Measurements from ENCODE around the gene SMLR1. TPM values are rescaled to one million over a fixed set of nuclear protein-coding genes. Genes with fewer than 3 reads are reported as not detected.

The SMLR1 gene
- total RNA-seq, 1 experiment from 2014 or later: 0.08 TPM

- ATAC-seq (no peak), DNase-seq (ENCODE audit: low read depth, low spot score) (no peak)
- no peaks in the 10 kb centered on the region for H3K4me1 ChIP-seq (ENCODE audit: control insufficient read depth, insufficient read depth, low read length)
- intact Hi-C loops (cut with micrococcal nuclease; ENCODE audit: unreplicated experiment) (no loop called here), in situ Hi-C loops (cut with HindIII; ENCODE audit: low pct_unique_long_range_greater_than_20kb, low sequenced_read_pairs) (no loop called here)
- ChIA-PET CTCF (no interaction called here), POLR2A (no interaction called here)
- BruUV-seq (replicated peaks): no TSS peak
- H3K36me3 ChIP-seq (ENCODE audit: control insufficient read depth, insufficient read depth, low read length): no peaks in the 10 kb centered on the region
- no peaks in the 10 kb centered on the region for H3K27me3 ChIP-seq (ENCODE audit: control insufficient read depth, insufficient read depth, low read length)
- TF ChIP-seq TCF7L2 (IDR thresholded peaks at IDR 0.05; ENCODE audit: low read depth, low read length): no peak
- no peak for TF ChIP-seq CTCF (IDR thresholded peaks at IDR 0.05)
- no peak for TF ChIP-seq SIN3A (IDR thresholded peaks at IDR 0.05; ENCODE audit: borderline replicate concordance, insufficient read depth, low read depth, low read length)
- TF ChIP-seq REST (IDR thresholded peaks at IDR 0.05; ENCODE audit: insufficient read depth in 1 of 2, low read depth in 2 of 2, low read length in 1 of 2): no peak
- no peak for TF ChIP-seq POLR2AphosphoS5 (IDR thresholded peaks at IDR 0.05; ENCODE audit: low read depth, low read length)
- no peak overlapping the region for H3K4me3 ChIP-seq (ENCODE audit: low read depth in 2 of 2, low read length in 2 of 2)
- no peaks in the 10 kb centered on the region for H3K9me3 ChIP-seq (ENCODE audit: control insufficient read depth, insufficient read depth, low read depth, low read length)
- no peak overlapping the region for H3K27ac ChIP-seq (ENCODE audit: low read length)
Measured at GRCh38 chr6:130838250-130838860, 11.1 kb downstream of the SMLR1 start.

GRCh38 chr6:130838951-130839350 is 11.7 kb downstream of the SMLR1 start:
- no peaks in the 10 kb centered on the region for H3K36me3 ChIP-seq (ENCODE audit: control insufficient read depth, insufficient read depth, low read length)
- no peaks in the 10 kb centered on the region for H3K9me3 ChIP-seq (ENCODE audit: control insufficient read depth, insufficient read depth, low read depth, low read length)
- ChIA-PET POLR2A (no interaction called here), CTCF (no interaction called here)
- no peak for TF ChIP-seq TCF7L2 (IDR thresholded peaks at IDR 0.05; ENCODE audit: low read depth, low read length)
- TF ChIP-seq SIN3A (IDR thresholded peaks at IDR 0.05; ENCODE audit: borderline replicate concordance, insufficient read depth, low read depth, low read length): no peak
- TF ChIP-seq REST (IDR thresholded peaks at IDR 0.05; ENCODE audit: insufficient read depth in 1 of 2, low read depth in 2 of 2, low read length in 1 of 2): no peak
- TF ChIP-seq CTCF (IDR thresholded peaks at IDR 0.05): no peak
- TF ChIP-seq POLR2AphosphoS5 (IDR thresholded peaks at IDR 0.05; ENCODE audit: low read depth, low read length): no peak
- no peaks in the 10 kb centered on the region for H3K27me3 ChIP-seq (ENCODE audit: control insufficient read depth, insufficient read depth, low read length)
- DNase-seq (ENCODE audit: low read depth, low spot score): no peak
- no peaks in the 10 kb centered on the region for H3K4me1 ChIP-seq (ENCODE audit: control insufficient read depth, insufficient read depth, low read length)
- H3K4me3 ChIP-seq (ENCODE audit: low read depth in 2 of 2, low read length in 2 of 2): no peak overlapping the region
- in situ Hi-C loops (cut with HindIII; ENCODE audit: low pct_unique_long_range_greater_than_20kb, low sequenced_read_pairs) (no loop called here), intact Hi-C loops (cut with micrococcal nuclease; ENCODE audit: unreplicated experiment) (no loop called here)
- BruUV-seq (replicated peaks): no TSS peak
- ATAC-seq: no peak
- H3K27ac ChIP-seq (ENCODE audit: low read length): no peak overlapping the region

Data from Panc1 (cell line).